GM23338 (cell line): ENCODE measurements around the gene NUMB. TPM values are rescaled to one million over a fixed set of nuclear protein-coding genes. Genes with fewer than 3 reads are reported as not detected.

ENCODE experiments used
- ATAC-seq: fragments of 200-7000 bp; cut with Tn5 transposase; 3 replicates; pipeline ENCODE4 v1.9.1; 2020
- DNase-seq: peaks from one replicate; pipeline ENCODE4 v3.0.0-alpha.2; 2015; ENCODE audit warnings: low spot score
- H2AFZ ChIP-seq: fragments of 200-600 bp; sonication (generic); 2 replicates; pipeline ENCODE4 v1.8.0; 2016; ENCODE audit warnings: antibody characterized with exemption, mild to moderate bottlenecking, moderate library complexity
- H3F3A ChIP-seq: fragments of 200-600 bp; sonication (generic); replicated peaks from 2 replicates; pipeline ENCODE4 v1.8.0; 2017; ENCODE audit warnings: antibody characterized with exemption, mixed run types, low read depth
- H3K27ac ChIP-seq: fragments of 200-600 bp; sonication (generic); 2 replicates; pipeline ENCODE4 v1.6.1; 2016; ENCODE audit warnings: low read depth
- H3K27me3 ChIP-seq: fragments of 200-600 bp; sonication (generic); 2 replicates; pipeline ENCODE4 v1.8.0; 2016; ENCODE audit warnings: mild to moderate bottlenecking, mixed run types, moderate library complexity; ENCODE audit not compliant: insufficient read depth
- H3K36me3 ChIP-seq: fragments of 200-600 bp; sonication (generic); 2 replicates; pipeline ENCODE4 v1.8.0; 2016; ENCODE audit warnings: mild to moderate bottlenecking; ENCODE audit not compliant: insufficient read depth
- H3K4me1 ChIP-seq: fragments of 200-600 bp; sonication (generic); 2 replicates; pipeline ENCODE4 v1.8.0; 2016; ENCODE audit warnings: mild to moderate bottlenecking, moderate library complexity; ENCODE audit not compliant: insufficient read depth
- H3K4me2 ChIP-seq: fragments of 200-600 bp; sonication (generic); 2 replicates; pipeline ENCODE4 v1.7.1; 2017; ENCODE audit warnings: mixed run types
- H3K4me3 ChIP-seq: fragments of 200-600 bp; sonication (generic); 2 replicates; pipeline ENCODE4 v1.6.1; 2016; ENCODE audit warnings: mixed run types
- H3K79me2 ChIP-seq: fragments of 200-600 bp; sonication (generic); replicated peaks from 2 replicates; pipeline ENCODE4 v1.8.0; 2017; ENCODE audit warnings: mild to moderate bottlenecking; ENCODE audit not compliant: insufficient read depth
- H3K9me2 ChIP-seq: fragments of 200-600 bp; sonication (generic); 2 replicates; pipeline ENCODE4 v1.8.0; 2017; ENCODE audit not compliant: insufficient read depth
- H4K20me1 ChIP-seq: fragments of 200-600 bp; sonication (generic); replicated peaks from 2 replicates; pipeline ENCODE4 v1.8.0; 2017; ENCODE audit warnings: mild to moderate bottlenecking; ENCODE audit not compliant: insufficient read depth
- H3K27ac Mint-ChIP-seq: 2 replicates; pipeline ENCODE4 v1.8.0; 2020; ENCODE audit warnings: inconsistent platforms, mild to moderate bottlenecking, moderate library complexity, mixed read lengths
- H3K27me3 Mint-ChIP-seq: 3 replicates; pipeline ENCODE4 v1.8.0; 2022; ENCODE audit warnings: low read depth, mild to moderate bottlenecking, moderate library complexity, mixed read lengths, inconsistent platforms; ENCODE audit not compliant: insufficient read depth, poor library complexity
- H3K36me3 Mint-ChIP-seq: 3 replicates; pipeline ENCODE4 v1.8.0; 2021; ENCODE audit warnings: low read depth, mild to moderate bottlenecking, inconsistent platforms, moderate library complexity, mixed read lengths
- H3K4me1 Mint-ChIP-seq: 3 replicates; pipeline ENCODE4 v1.8.0; 2020; ENCODE audit warnings: mild to moderate bottlenecking, inconsistent platforms, mixed read lengths
- H3K4me3 Mint-ChIP-seq: 3 replicates; pipeline ENCODE4 v1.8.0; 2021; ENCODE audit warnings: moderate library complexity, mild to moderate bottlenecking, inconsistent platforms, mixed read lengths
- H3K9me3 Mint-ChIP-seq: 3 replicates; pipeline ENCODE4 v1.8.0; 2020; ENCODE audit warnings: moderate library complexity, mild to moderate bottlenecking, inconsistent platforms, mixed read lengths
- CREB1 ChIP-seq: fragments of 250-450 bp; sonication (Bioruptor Pico); IDR thresholded peaks from 2 replicates; pipeline ENCODE4 v1.5.0; 2020; ENCODE audit warnings: low read depth, mild to moderate bottlenecking, moderate library complexity
- EZH2 ChIP-seq: fragments of 200-600 bp; sonication (generic); IDR thresholded peaks from one replicate; pipeline ENCODE4 v1.8.0; 2017; ENCODE audit warnings: antibody characterized with exemption, mild to moderate bottlenecking, low read depth; ENCODE audit not compliant: unreplicated experiment
- EZH2phosphoT487 ChIP-seq: fragments of 200-600 bp; sonication (generic); IDR thresholded peaks from one replicate; pipeline ENCODE4 v1.8.1; 2018; ENCODE audit warnings: antibody characterized with exemption; ENCODE audit not compliant: unreplicated experiment
- JUNB ChIP-seq: IDR thresholded peaks from one replicate; pipeline ENCODE4 v1.6.1; 2016; ENCODE audit warnings: antibody characterized with exemption; ENCODE audit not compliant: unreplicated experiment
- NANOG ChIP-seq: IDR thresholded peaks from 2 replicates; pipeline ENCODE4 v1.6.1; 2016; ENCODE audit warnings: antibody characterized with exemption, borderline replicate concordance
- POLR2AphosphoS5 ChIP-seq: IDR thresholded peaks from 2 replicates; pipeline ENCODE4 v1.6.1; 2016; ENCODE audit warnings: antibody characterized with exemption, low read depth
- STAT1 ChIP-seq: IDR thresholded peaks from one replicate; pipeline ENCODE4 v1.6.1; 2016; ENCODE audit warnings: antibody characterized with exemption; ENCODE audit not compliant: unreplicated experiment
- ZNF114 ChIP-seq: fragments of 250-450 bp; sonication (Bioruptor Pico); IDR thresholded peaks from 2 replicates; pipeline ENCODE4 v1.5.0; 2020; ENCODE audit warnings: mild to moderate bottlenecking, moderate library complexity
- ZNF331 ChIP-seq: fragments of 250-450 bp; sonication (Bioruptor Pico); IDR thresholded peaks from 2 replicates; pipeline ENCODE4 v1.5.0; 2020; ENCODE audit warnings: low read depth, mild to moderate bottlenecking, moderate library complexity
- polyA plus RNA-seq: library from polyadenylated mRNA; unstranded; fragments of >200 nt; fragmentation: Nextera tagmentation; extraction: Ambion mirVana; gene quantifications from 2 replicates; pipeline ENCODE4 v1.2.1, GENCODE V29; 2016
- total RNA-seq: library from RNA; depleted of rRNA; stranded (reverse); fragments of >200 nt; shearing (Covaris generic); gene quantifications from 2 replicates; pipeline ENCODE4 v1.2.3, GENCODE V29; 2014
- TF ChIP-seq, protein P1 (sequence below), 2 experiments: fragments of 200-600 bp in 1 of 2; sonication (generic) in 1 of 2; conservative IDR thresholded peaks; 2 replicates each; pipeline versions ENCODE4 v1.5.1 to v1.6.1; 2016 to 2017; ENCODE audit warnings: antibody characterized with exemption in 2 of 2, low read depth in 2 of 2, mild to moderate bottlenecking in 2 of 2, moderate library complexity in 1 of 2
- TF ChIP-seq, protein P2 (sequence below): fragments of 250-450 bp; sonication (Bioruptor Pico); IDR thresholded peaks from 2 replicates; pipeline ENCODE4 v1.5.0; 2020; ENCODE audit warnings: mild to moderate bottlenecking, moderate library complexity
- TF ChIP-seq, protein P3 (sequence below): IDR thresholded peaks from 2 replicates; pipeline ENCODE4 v1.6.1; 2016; ENCODE audit warnings: antibody characterized with exemption
- TF ChIP-seq, protein P4 (sequence below): IDR thresholded peaks from one replicate; pipeline ENCODE4 v1.6.1; 2018; ENCODE audit warnings: antibody characterized with exemption; ENCODE audit not compliant: unreplicated experiment

Gene NUMB
- total and polyA plus RNA-seq, 2 experiments from 2014 or later, result 32.1 to 36.7 TPM

- DNase-seq (no peak), ATAC-seq (no peak)
- TF ChIP-seq, protein P1, sequence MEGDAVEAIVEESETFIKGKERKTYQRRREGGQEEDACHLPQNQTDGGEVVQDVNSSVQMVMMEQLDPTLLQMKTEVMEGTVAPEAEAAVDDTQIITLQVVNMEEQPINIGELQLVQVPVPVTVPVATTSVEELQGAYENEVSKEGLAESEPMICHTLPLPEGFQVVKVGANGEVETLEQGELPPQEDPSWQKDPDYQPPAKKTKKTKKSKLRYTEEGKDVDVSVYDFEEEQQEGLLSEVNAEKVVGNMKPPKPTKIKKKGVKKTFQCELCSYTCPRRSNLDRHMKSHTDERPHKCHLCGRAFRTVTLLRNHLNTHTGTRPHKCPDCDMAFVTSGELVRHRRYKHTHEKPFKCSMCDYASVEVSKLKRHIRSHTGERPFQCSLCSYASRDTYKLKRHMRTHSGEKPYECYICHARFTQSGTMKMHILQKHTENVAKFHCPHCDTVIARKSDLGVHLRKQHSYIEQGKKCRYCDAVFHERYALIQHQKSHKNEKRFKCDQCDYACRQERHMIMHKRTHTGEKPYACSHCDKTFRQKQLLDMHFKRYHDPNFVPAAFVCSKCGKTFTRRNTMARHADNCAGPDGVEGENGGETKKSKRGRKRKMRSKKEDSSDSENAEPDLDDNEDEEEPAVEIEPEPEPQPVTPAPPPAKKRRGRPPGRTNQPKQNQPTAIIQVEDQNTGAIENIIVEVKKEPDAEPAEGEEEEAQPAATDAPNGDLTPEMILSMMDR (conservative IDR thresholded peaks at IDR 0.05; ENCODE audit: low read depth in 2 of 2), result no peak
- TF ChIP-seq JUNB (no peak), NANOG (no peak), CREB1 (CRISPR knock-in tag) (no peak), STAT1 (no peak), ZNF331 (CRISPR knock-in tag) (no peak), EZH2 (no peak), EZH2phosphoT487 (no peak), ZNF114 (CRISPR knock-in tag) (no peak), POLR2AphosphoS5 (no peak)
- TF ChIP-seq, protein P2, sequence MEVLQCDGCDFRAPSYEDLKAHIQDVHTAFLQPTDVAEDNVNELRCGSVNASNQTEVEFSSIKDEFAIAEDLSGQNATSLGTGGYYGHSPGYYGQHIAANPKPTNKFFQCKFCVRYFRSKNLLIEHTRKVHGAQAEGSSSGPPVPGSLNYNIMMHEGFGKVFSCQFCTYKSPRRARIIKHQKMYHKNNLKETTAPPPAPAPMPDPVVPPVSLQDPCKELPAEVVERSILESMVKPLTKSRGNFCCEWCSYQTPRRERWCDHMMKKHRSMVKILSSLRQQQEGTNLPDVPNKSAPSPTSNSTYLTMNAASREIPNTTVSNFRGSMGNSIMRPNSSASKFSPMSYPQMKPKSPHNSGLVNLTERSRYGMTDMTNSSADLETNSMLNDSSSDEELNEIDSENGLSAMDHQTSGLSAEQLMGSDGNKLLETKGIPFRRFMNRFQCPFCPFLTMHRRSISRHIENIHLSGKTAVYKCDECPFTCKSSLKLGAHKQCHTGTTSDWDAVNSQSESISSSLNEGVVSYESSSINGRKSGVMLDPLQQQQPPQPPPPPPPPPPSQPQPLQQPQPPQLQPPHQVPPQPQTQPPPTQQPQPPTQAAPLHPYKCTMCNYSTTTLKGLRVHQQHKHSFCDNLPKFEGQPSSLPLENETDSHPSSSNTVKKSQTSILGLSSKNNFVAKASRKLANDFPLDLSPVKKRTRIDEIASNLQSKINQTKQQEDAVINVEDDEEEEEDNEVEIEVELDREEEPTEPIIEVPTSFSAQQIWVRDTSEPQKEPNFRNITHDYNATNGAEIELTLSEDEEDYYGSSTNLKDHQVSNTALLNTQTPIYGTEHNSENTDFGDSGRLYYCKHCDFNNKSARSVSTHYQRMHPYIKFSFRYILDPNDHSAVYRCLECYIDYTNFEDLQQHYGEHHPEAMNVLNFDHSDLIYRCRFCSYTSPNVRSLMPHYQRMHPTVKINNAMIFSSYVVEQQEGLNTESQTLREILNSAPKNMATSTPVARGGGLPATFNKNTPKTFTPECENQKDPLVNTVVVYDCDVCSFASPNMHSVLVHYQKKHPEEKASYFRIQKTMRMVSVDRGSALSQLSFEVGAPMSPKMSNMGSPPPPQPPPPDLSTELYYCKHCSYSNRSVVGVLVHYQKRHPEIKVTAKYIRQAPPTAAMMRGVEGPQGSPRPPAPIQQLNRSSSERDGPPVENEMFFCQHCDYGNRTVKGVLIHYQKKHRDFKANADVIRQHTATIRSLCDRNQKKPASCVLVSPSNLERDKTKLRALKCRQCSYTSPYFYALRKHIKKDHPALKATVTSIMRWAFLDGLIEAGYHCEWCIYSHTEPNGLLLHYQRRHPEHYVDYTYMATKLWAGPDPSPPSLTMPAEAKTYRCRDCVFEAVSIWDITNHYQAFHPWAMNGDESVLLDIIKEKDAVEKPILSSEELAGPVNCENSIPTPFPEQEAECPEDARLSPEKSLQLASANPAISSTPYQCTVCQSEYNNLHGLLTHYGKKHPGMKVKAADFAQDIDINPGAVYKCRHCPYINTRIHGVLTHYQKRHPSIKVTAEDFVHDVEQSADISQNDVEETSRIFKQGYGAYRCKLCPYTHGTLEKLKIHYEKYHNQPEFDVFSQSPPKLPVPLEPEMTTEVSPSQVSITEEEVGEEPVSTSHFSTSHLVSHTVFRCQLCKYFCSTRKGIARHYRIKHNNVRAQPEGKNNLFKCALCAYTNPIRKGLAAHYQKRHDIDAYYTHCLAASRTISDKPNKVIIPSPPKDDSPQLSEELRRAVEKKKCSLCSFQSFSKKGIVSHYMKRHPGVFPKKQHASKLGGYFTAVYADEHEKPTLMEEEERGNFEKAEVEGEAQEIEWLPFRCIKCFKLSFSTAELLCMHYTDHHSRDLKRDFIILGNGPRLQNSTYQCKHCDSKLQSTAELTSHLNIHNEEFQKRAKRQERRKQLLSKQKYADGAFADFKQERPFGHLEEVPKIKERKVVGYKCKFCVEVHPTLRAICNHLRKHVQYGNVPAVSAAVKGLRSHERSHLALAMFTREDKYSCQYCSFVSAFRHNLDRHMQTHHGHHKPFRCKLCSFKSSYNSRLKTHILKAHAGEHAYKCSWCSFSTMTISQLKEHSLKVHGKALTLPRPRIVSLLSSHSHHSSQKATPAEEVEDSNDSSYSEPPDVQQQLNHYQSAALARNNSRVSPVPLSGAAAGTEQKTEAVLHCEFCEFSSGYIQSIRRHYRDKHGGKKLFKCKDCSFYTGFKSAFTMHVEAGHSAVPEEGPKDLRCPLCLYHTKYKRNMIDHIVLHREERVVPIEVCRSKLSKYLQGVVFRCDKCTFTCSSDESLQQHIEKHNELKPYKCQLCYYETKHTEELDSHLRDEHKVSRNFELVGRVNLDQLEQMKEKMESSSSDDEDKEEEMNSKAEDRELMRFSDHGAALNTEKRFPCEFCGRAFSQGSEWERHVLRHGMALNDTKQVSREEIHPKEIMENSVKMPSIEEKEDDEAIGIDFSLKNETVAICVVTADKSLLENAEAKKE (CRISPR knock-in tag), result no peak
- TF ChIP-seq, protein P3, sequence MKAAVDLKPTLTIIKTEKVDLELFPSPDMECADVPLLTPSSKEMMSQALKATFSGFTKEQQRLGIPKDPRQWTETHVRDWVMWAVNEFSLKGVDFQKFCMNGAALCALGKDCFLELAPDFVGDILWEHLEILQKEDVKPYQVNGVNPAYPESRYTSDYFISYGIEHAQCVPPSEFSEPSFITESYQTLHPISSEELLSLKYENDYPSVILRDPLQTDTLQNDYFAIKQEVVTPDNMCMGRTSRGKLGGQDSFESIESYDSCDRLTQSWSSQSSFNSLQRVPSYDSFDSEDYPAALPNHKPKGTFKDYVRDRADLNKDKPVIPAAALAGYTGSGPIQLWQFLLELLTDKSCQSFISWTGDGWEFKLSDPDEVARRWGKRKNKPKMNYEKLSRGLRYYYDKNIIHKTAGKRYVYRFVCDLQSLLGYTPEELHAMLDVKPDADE, result no peak
- TF ChIP-seq, protein P4, sequence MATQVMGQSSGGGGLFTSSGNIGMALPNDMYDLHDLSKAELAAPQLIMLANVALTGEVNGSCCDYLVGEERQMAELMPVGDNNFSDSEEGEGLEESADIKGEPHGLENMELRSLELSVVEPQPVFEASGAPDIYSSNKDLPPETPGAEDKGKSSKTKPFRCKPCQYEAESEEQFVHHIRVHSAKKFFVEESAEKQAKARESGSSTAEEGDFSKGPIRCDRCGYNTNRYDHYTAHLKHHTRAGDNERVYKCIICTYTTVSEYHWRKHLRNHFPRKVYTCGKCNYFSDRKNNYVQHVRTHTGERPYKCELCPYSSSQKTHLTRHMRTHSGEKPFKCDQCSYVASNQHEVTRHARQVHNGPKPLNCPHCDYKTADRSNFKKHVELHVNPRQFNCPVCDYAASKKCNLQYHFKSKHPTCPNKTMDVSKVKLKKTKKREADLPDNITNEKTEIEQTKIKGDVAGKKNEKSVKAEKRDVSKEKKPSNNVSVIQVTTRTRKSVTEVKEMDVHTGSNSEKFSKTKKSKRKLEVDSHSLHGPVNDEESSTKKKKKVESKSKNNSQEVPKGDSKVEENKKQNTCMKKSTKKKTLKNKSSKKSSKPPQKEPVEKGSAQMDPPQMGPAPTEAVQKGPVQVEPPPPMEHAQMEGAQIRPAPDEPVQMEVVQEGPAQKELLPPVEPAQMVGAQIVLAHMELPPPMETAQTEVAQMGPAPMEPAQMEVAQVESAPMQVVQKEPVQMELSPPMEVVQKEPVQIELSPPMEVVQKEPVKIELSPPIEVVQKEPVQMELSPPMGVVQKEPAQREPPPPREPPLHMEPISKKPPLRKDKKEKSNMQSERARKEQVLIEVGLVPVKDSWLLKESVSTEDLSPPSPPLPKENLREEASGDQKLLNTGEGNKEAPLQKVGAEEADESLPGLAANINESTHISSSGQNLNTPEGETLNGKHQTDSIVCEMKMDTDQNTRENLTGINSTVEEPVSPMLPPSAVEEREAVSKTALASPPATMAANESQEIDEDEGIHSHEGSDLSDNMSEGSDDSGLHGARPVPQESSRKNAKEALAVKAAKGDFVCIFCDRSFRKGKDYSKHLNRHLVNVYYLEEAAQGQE, result no peak
- Histone ChIP-seq H3K9me2 (no peaks in the 10 kb centered on the region), H3K4me2 (no peak overlapping the region), H3K4me1 (peaks cover 11% of the 10 kb centered on the region), H3F3A (0 out of 2 replicates have a peak, but pooled peaks cover 3% of the 10 kb centered on the region), H4K20me1 (no peaks in the 10 kb centered on the region; the same call in 1 of the 2 replicates), H3K27me3 (0 out of 2 replicates have a peak, but pooled peaks cover 6% of the 10 kb centered on the region), H3K27ac (no peak overlapping the region), H3K79me2 (no peaks in the 10 kb centered on the region), H3K4me3 (no peak overlapping the region), H3K36me3 (no peaks in the 10 kb centered on the region), H2AFZ (no peak overlapping the region)
- H3K9me3 Mint-ChIP-seq, result no peaks in the 10 kb centered on the region
- H3K27ac Mint-ChIP-seq, result no peak overlapping the region
- H3K27me3 Mint-ChIP-seq, result peaks cover 9% of the 10 kb centered on the region
- H3K4me1 Mint-ChIP-seq, result peaks cover 3% of the 10 kb centered on the region; the same call in 1 of the 3 replicates
- peaks cover 13% of the 10 kb centered on the region for H3K36me3 Mint-ChIP-seq
- H3K4me3 Mint-ChIP-seq, result no peak overlapping the region
Measured at GRCh38 chr14:73249108-73249507, 209.2 kb downstream of the NUMB start.
